ENCODE results near the gene VDR.

- TF ChIP-seq CTCF (IDR thresholded peaks at IDR 0.05), result no peak
- TF ChIP-seq POLR2A (IDR thresholded peaks at IDR 0.05), result no peak
Observed at GRCh38 chr12:47825173-47825639, 79.6 kb downstream of the VDR start.

Data from esophagus squamous epithelium (tissue), 4 donors.